ENCODE results near the gene ICA1L. TPM values are rescaled to one million over a fixed set of nuclear protein-coding genes. Genes with fewer than 3 reads are reported as not detected.
A peak's percentile ranks its signal among the peaks of the same experiment; 100 is the strongest.
"Not testable (repeated sequence)": the region's sequence is repeated elsewhere in the genome, so short reads cannot be mapped to it uniquely, and the experiment has no call there.

The ICA1L gene
- total and polyA plus RNA-seq, 10 donors, result 0.67 to 6.7 (median 2.2) TPM

DNA sequence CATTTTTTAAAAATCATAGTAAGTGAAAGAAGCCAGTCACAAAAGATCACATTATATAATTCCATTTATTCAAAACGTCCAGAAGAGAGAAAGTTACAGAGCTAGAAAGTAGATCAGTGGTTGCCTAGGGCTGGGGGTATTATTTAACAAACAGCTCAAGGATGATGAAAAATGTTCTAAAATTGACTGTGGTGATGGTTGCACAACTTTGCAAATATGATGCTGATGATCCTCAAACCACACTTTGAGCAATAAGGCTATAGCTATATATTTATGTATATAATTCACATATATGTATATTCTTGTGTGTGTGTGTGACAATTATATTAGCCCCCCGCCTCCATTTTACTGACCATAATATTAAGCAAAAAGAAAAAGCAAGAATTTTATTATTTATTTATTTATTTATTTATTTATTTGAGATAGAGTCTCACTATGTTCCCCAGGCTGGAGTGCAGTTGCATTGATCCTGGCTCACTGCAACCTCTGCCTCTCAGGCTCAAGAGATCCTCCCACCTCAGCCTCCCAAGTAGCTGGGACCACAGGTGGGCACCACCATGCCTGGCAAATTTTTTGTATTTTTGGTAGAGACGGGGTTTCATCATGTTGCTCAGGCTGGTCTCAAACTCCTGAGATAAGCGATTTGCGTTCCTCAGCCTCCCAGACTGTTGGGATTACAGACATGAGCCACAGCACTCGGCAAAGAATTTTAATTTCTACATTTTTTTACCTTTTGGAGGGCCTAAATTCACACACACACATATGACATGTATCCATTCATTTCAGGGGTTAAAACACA lies 38.0 kb upstream of the ICA1L start:
- Histone ChIP-seq H3K9me3 (peaks cover 0 to 4% (median 0%) of the 10 kb centered on the region in 8 donors), H3K4me1 (peaks cover 11 to 40% (median 32%) of the 10 kb centered on the region in 6 donors), H3K27me3 (replicated peaks in 1 of 7) (no peaks in the 10 kb centered on the region), H3K4me3 (no peak overlapping the region), H3K27ac (no peak overlapping the region), H3K36me3 (peaks cover 0 to 28% (median 10%) of the 10 kb centered on the region in 6 donors)
- TF ChIP-seq POLR2AphosphoS5 (IDR thresholded peaks at IDR 0.05) (no peak), POLR2A (IDR thresholded peaks at IDR 0.05) (no peak)
- TF ChIP-seq, protein P1, sequence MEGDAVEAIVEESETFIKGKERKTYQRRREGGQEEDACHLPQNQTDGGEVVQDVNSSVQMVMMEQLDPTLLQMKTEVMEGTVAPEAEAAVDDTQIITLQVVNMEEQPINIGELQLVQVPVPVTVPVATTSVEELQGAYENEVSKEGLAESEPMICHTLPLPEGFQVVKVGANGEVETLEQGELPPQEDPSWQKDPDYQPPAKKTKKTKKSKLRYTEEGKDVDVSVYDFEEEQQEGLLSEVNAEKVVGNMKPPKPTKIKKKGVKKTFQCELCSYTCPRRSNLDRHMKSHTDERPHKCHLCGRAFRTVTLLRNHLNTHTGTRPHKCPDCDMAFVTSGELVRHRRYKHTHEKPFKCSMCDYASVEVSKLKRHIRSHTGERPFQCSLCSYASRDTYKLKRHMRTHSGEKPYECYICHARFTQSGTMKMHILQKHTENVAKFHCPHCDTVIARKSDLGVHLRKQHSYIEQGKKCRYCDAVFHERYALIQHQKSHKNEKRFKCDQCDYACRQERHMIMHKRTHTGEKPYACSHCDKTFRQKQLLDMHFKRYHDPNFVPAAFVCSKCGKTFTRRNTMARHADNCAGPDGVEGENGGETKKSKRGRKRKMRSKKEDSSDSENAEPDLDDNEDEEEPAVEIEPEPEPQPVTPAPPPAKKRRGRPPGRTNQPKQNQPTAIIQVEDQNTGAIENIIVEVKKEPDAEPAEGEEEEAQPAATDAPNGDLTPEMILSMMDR (IDR thresholded peaks at IDR 0.05 in 8 of 11, conservative IDR thresholded peaks at IDR 0.05 in 3 of 11), result no peak
- intact Hi-C loops (cut with DNase I; ENCODE audit: low total_unique reads), result no loop called here
- DNase-seq, result no peak
- WGBS, 5 donors, result 87 to 93% (median 91%) methylated on average over 6 of the region's 6 CpGs

DNA sequence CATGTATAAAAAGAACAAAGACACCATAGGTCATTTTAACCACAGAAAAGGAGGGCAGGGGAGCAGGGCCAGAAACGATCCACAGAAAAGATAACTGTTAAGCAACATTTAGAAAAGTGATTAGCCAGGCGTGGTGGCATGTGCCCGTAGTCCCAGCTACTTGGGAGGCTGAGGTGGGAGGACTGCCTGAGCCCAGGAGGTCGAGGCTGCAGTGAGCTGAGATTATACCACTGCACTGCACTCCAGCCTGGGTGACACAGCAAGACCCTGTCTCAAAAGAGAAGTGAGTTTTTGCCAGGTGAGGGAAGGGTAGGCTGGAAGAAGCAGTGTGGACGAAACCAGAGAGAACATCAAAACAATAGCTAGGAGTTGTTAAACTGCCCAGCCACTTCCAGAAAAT lies 36.6 kb upstream of the ICA1L start:
- DNase-seq, result no peak

DNA sequence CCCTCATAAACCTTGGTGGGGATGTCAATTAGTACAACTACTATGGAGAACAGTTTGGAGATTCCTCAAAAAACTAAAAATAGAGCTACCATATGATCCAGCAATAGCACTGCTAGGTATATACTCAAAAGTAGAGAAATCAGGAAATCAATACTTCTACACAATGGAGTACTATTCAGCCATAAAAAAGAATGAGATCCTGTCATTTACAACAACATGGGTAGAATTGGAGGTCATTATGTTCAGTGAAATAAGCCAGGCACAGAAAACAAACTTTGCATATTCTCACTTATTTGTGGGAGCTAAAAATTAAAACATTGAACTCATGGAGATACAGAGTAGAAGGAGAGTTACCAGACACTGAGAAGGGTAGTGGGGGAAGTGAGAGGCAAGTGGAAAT lies 33.9 kb upstream of the ICA1L start:
- H3K27me3 ChIP-seq (replicated peaks in 1 of 7); H3K27ac ChIP-seq; H3K9me3 ChIP-seq; H3K4me3 ChIP-seq; DNase-seq; intact Hi-C loops (cut with DNase I; ENCODE audit: low total_unique reads): not testable (repeated sequence)
- Histone ChIP-seq H3K4me1 (peaks cover 5 to 18% (median 16%) of the 10 kb centered on the region in 6 donors), H3K36me3 (peaks cover 0 to 48% (median 10%) of the 10 kb centered on the region in 6 donors)

More for the DNA sequence above, 36.6 kb upstream of the ICA1L start:
- Histone ChIP-seq H3K27me3 (replicated peaks in 1 of 7) (no peaks in the 10 kb centered on the region), H3K4me3 (no peak overlapping the region), H3K9me3 (peaks cover 0 to 7% (median 1%) of the 10 kb centered on the region in 8 donors), H3K27ac (no peak overlapping the region), H3K4me1 (peaks cover 8 to 32% (median 26%) of the 10 kb centered on the region in 6 donors), H3K36me3 (peaks cover 0 to 28% (median 10%) of the 10 kb centered on the region in 6 donors)
- TF ChIP-seq POLR2AphosphoS5 (IDR thresholded peaks at IDR 0.05), result no peak
- WGBS, 5 donors, result 80 to 93% (median 80%) methylated on average over 5 of the region's 5 CpGs
- intact Hi-C loops (cut with DNase I; ENCODE audit: low total_unique reads), result no loop called here

DNA sequence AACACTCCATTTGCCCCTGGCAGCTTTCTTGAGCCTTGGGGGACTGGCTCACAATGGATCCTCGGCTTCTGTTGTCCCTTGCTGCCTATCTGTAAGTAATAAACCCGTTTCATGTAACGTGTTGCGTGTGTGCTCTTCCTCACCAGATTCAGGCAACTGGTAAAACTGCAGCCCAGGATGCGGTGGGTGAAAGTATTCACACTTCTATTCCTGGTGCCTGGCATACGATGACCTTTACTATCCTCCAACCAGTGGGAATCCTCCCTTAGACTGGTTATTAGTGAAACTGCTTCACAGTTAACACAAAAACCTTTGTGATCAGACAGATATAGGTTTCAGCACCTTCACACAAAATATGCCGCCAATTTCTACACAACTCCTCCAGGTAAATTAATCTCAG lies 13.6 kb upstream of the ICA1L start:
- peak overlapping the region in 4 of 8 donors; percentile 8 to 45 (median 24) for H3K27ac ChIP-seq
- peaks cover 0 to 5% (median 0%) of the 10 kb centered on the region in 6 donors for H3K4me1 ChIP-seq
- intact Hi-C loops (cut with DNase I; ENCODE audit: low total_unique reads), result no loop called here
- H3K27me3 ChIP-seq (replicated peaks in 1 of 7), result no peaks in the 10 kb centered on the region
- TF ChIP-seq POLR2AphosphoS5 (IDR thresholded peaks at IDR 0.05), result no peak
- TF ChIP-seq POLR2A (IDR thresholded peaks at IDR 0.05), result no peak
- TF ChIP-seq, protein P1 (IDR thresholded peaks at IDR 0.05 in 8 of 11, conservative IDR thresholded peaks at IDR 0.05 in 3 of 11), result no peak
- DNase-seq, result no peak
- H3K36me3 ChIP-seq, result peaks cover 0 to 95% (median 27%) of the 10 kb centered on the region in 6 donors
- no peaks in the 10 kb centered on the region for H3K9me3 ChIP-seq
- H3K4me3 ChIP-seq, result no peak overlapping the region
- WGBS, 5 donors, result 83 to 93% (median 84%) methylated on average over 7 of the region's 7 CpGs

DNA sequence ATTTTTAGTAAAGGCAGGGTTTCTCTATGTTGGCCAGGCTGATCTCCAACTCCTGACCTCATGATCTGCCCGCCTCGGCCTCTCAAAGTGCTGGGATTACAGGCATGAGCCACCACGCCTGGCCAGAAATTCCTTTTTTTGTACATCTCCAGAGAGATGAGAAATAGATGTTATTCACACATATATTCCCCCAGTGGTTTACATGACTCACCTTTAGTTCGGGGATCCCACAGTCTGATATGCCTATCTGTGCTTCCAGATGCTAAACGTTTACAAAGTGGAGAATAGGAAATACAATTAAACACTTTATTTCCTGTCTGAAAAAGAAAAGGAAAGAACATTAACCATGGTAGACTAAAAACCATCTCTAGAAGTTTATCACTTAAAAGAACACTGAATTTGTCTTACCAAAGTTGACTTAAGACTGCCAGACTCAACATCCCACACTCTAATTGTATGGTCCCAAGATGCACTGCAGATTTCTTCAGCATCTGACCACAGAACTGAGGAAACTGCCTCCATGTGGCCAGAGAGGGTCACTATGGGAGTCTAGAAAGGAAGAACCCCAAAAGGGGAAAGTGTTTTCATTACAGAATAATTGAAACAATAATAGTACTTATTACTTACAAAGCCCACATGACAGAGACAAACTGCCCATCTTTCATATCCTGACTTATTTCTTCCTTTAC lies 12.6 kb upstream of the ICA1L start:
- Histone ChIP-seq H3K36me3 (peaks cover 0 to 95% (median 24%) of the 10 kb centered on the region in 6 donors), H3K9me3 (no peaks in the 10 kb centered on the region), H3K27me3 (replicated peaks in 1 of 7) (no peaks in the 10 kb centered on the region), H3K4me3 (no peak overlapping the region), H3K4me1 (peaks cover 0 to 5% (median 0%) of the 10 kb centered on the region in 6 donors), H3K27ac (no peak overlapping the region)
- DNase-seq, result no peak
- TF ChIP-seq POLR2AphosphoS5 (IDR thresholded peaks at IDR 0.05) (no peak), POLR2A (IDR thresholded peaks at IDR 0.05) (no peak)
- TF ChIP-seq, protein P1 (IDR thresholded peaks at IDR 0.05 in 8 of 11, conservative IDR thresholded peaks at IDR 0.05 in 3 of 11), result no peak
- intact Hi-C loops (cut with DNase I; ENCODE audit: low total_unique reads), result no loop called here
- 65 to 84% (median 73%) methylated on average over 5 of the region's 5 CpGs for WGBS, 5 donors

All from spleen (tissue), 11 donors.